DMS114 treated with DMSO at 0.1 percent for 48 hours (cell line): Measurements from ENCODE around the gene MAN2B2.
"Not testable (repeated sequence)": the region's sequence is repeated elsewhere in the genome, so short reads cannot be mapped to it uniquely, and the experiment has no call there.

ENCODE experiments used
- DNase-seq: peaks from one replicate; lab custom pipeline; 2025; ENCODE audit not compliant: unreplicated experiment; lab: John Stamatoyannopoulos, UW

The MAN2B2 gene

DNA sequence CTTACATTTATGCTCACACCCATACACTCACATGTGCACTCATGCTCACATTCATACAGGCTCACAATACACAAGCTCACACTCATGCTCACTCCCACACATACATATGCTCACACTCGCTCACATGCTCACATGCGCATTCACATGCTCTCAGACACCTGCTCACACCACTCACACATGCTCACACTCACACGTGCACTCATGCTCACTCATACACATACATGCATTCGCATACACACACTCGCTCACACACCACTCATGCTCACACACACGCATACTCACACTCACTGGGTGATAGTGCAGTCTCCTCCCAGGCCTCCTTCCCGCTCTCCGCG, 90.3 kb downstream of the MAN2B2 start:
- DNase-seq = no peak

DNA sequence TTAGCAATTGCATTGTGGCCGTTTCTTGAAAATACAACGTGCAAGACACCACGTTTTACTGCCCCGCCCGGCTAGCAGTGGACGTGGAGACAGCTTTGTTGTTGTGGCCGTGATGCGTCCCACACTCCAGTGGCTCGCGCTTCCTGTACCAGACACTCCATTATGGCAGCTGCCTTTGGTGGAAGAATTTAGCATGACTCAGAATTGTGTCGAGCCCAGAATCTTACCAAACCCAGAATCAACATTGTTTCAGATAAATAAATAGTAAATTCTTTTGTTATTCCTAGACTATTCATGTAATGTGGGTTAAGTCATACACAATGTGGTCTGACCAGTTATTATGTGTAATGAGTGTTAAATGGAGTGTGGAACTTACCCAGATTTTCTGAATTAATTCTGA, 93.4 kb downstream of the MAN2B2 start:
- DNase-seq = no peak

DNA sequence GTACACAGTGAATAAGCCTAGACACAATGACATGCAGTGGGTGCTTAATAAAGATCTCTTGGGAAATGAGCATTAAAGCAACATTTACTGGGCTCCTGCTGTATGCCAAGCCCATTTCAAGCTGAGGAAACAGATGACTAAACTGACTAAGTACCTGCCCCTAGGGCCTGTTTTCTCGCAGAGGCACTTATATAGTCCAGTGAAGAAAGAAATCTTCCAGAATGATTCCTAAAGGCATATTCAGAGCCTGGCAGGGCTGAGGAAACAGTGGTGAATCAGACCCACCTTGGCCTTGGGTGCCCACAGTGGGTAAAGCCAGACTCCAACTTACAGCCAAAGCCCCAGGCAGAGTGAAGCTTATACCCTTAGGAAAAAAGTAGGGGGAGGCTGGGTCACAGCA, 96.7 kb downstream of the MAN2B2 start:
- DNase-seq = no peak

DNA sequence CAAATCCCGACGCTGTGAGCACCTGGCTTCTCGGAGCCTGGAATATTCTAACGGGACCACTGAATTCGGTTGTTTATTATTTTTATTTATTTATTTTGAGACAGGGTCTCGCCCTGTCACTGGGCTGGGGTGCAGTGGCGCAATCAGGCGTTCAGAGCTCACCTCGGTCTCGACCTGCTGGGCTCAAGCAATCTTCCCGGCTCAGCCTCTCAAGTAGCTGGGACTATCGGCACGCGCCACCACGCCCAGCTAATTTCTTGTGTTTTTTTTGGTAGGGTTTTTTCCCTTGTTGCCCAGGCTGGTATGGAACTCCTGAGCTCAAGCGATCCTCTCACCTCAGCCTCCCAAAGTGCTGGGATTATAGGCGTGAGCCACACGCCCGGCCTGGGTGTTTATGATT, 97.1 kb downstream of the MAN2B2 start:
- DNase-seq = no peak

DNA sequence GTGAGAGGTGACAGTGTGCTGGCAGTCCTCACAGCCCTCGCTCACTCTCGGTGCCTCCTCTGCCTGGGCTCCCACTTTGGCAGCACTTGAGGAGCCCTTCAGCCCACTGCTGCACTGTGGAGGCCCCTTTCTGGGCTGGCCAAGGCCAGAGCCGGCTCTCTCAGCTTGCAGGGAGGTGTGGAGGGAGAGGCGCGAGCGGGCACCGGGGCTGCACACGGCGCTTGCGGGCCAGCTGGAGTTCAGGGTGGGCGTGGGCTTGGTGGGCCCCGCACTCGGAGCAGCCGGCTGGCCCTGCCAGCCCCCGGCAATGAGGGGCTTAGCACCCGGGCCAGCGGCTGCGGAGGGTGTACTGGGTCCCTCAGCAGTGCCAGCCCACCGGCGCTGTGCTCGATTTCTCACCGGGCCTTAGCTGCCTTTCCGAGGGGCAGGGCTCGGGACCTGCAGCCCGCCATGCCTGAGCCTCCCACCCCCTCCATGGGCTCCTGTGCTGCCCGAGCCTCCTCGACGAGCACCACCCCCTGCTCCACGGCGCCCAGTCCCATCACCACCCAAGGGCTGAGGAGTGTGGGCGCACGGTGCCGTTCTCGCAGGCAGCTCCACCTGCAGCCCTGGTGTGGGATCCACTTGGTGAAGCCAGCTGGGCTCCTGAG, 97.7 kb downstream of the MAN2B2 start:
- DNase-seq = not testable (repeated sequence)
